ENCODE data around the gene OASL.

GRCh38 chr12:121087467-121088194, 48.6 kb upstream of the OASL start:
- TF ChIP-seq CTCF (IDR thresholded peaks at IDR 0.05; ENCODE audit: poor library complexity, severe bottlenecking) (no peak), EP300 (conservative IDR thresholded peaks at IDR 0.05; ENCODE audit: poor library complexity, severe bottlenecking) (no peak), EZH2 (IDR thresholded peaks at IDR 0.05; ENCODE audit: borderline replicate concordance, insufficient read depth, low read length, poor library complexity, severe bottlenecking) (no peak)
